ENCODE results near the gene FBP1.

DNA sequence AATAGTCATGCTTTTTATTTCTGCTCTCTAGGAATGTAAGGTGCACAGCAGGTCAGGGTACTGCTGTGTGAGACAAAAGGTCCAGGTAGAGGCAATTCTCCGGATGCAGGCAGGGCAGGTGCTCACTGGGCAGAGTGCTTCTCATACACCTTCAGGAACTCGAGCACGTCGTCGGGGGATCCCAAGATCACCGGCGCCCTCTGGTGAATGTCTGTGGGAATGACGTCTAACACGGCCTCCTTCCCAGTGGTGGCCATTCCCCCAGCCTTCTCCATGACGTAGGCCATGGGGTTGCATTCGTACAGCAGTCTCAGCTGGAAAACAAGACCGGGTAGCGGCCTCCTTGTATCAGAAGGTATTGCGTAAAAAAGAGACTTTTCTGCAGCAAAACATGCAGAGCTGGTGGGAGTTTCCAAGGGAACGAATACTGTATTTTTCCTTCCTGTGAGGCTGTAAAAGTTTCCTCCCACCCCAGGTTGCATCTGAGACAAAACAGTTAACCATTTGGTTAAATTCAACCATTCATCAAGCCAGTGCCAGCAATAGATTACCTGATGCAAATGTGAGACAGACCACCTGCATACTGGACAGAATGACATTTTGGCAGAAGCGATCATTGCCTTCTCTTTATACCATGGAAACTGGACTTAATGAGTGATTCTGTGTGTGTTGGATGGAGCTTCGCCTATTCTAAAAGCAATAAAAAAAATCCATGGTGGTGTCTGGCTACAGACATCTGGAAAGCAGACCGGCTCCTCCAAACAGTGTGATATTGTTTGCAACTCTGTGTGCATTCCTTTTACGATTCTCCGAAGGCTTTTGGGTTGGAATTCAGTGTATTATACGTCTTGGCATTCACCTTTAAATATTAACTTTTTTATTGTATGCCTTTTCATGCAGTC, 35.8 kb downstream of the FBP1 start:
- TF ChIP-seq POLR2AphosphoS5 (IDR thresholded peaks at IDR 0.05; ENCODE audit: low read depth, low read length), result no peak
- no peak for TF ChIP-seq TAF1 (IDR thresholded peaks at IDR 0.05; ENCODE audit: borderline replicate concordance, insufficient read depth, low read length)
- TF ChIP-seq SIN3A (IDR thresholded peaks at IDR 0.05; ENCODE audit: borderline replicate concordance, insufficient read depth, low read length), result no peak
